HCT116 (cell line): ENCODE results near the gene FAXDC2. TPM values are rescaled to one million over a fixed set of nuclear protein-coding genes. Genes with fewer than 3 reads are reported as not detected.

Source experiments
- ATAC-seq: fragments of 200-7000 bp; cut with Tn5 transposase; 2 replicates; pipeline ENCODE4 v1.9.1; 2020; ENCODE audit warnings: mild to moderate bottlenecking, moderate library complexity
- BruUV-seq: library from RNA; stranded (reverse); fragments of 400-500 nt; replicated peaks from 2 replicates; lab custom pipeline; 2021; lab: Mats Ljungman, UMichigan
- CTCF ChIA-PET: fragments of 300-600 bp; sonication (Branson Sonifier 250); formaldehyde crosslinking; loops from one replicate; lab custom pipeline; 2021; ENCODE audit warnings: antibody characterized with exemption; lab: Charles Lee
- POLR2A ChIA-PET: fragments of 300-600, 350-600 bp; sonication (Branson Sonifier 250); formaldehyde crosslinking; loops from one replicate; lab custom pipeline; 2021; ENCODE audit warnings: antibody characterized with exemption; lab: Charles Lee
- RAD21 ChIA-PET, 2 experiments: fragments of 300-600 bp; sonication (Branson Sonifier 250); formaldehyde crosslinking; loops; one replicate each; lab custom pipeline; 2023; ENCODE audit warnings: low total read pairs in 2 of 2; ENCODE audit not compliant: uncharacterized antibody in 2 of 2, unreplicated experiment in 2 of 2, low non-redundant PET in 1 of 2; lab: Charles Lee
- DNase-seq: peaks from one replicate; pipeline ENCODE4 v3.0.0-alpha.2; 2010; ENCODE audit warnings: low read depth, low spot score
- H2AFZ ChIP-seq: fragments of 200-600 bp; shearing (Covaris generic), sonication (generic); 2 replicates; pipeline ENCODE4 v1.6.1; 2017; ENCODE audit warnings: low read depth, mixed run types, mixed read lengths, antibody characterized with exemption, low read length; ENCODE audit not compliant: poor library complexity, severe bottlenecking
- H3K27ac ChIP-seq: 2 replicates; pipeline ENCODE4 v1.5.1; 2012; ENCODE audit warnings: low read depth, low read length
- H3K27me3 ChIP-seq: fragments of 200-600 bp; sonication (generic); 2 replicates; pipeline ENCODE4 v1.6.1; 2016; ENCODE audit warnings: mixed run types, low read length, mixed read lengths; ENCODE audit not compliant: insufficient read depth
- H3K36me3 ChIP-seq, 2 experiments: fragments of 200-500 bp in 1 of 2; fragments of 200-600 bp in 1 of 2; sonication (Bioruptor generic) in 1 of 2; sonication (generic) in 1 of 2; 2 replicates each; pipeline versions ENCODE4 v1.5.1 to v1.6.1; 2014 to 2016; ENCODE audit warnings: low read length in 2 of 2, inconsistent platforms in 1 of 2, mixed read lengths in 1 of 2, mixed run types in 1 of 2; ENCODE audit not compliant: insufficient read depth in 2 of 2, control insufficient read depth in 1 of 2
- H3K4me1 ChIP-seq, 2 experiments: fragments of 200-600 bp in 1 of 2; sonication (generic) in 1 of 2; 2 replicates each; pipeline versions ENCODE4 v1.5.1 to v1.6.1; 2012 to 2017; ENCODE audit warnings: low read length in 2 of 2, inconsistent platforms in 1 of 2, mild to moderate bottlenecking in 1 of 2, mixed read lengths in 1 of 2, mixed run types in 1 of 2, moderate library complexity in 1 of 2; ENCODE audit not compliant: insufficient read depth in 2 of 2, control insufficient read depth in 1 of 2
- H3K4me2 ChIP-seq: fragments of 200-600 bp; sonication (generic); 2 replicates; pipeline ENCODE4 v1.6.1; 2017; ENCODE audit warnings: mixed run types, low read length, mixed read lengths
- H3K4me3 ChIP-seq, 2 experiments: fragments of 200-600 bp in 1 of 2; sonication (generic) in 1 of 2; replicated peaks in 1 of 2; 2 replicates each; pipeline ENCODE4 v1.5.1; 2011 to 2016; ENCODE audit warnings: low read length in 2 of 2, control low read depth in 1 of 2, low read depth in 1 of 2, mild to moderate bottlenecking in 1 of 2, mixed read lengths in 1 of 2, mixed run types in 1 of 2
- H3K79me2 ChIP-seq: fragments of 200-600 bp; sonication (generic); 2 replicates; pipeline ENCODE4 v1.6.1; 2017; ENCODE audit warnings: mild to moderate bottlenecking, mixed run types, low read length, moderate library complexity, mixed read lengths; ENCODE audit not compliant: insufficient read depth
- H3K9ac ChIP-seq: fragments of 200-600 bp; sonication (generic); 2 replicates; pipeline ENCODE4 v1.6.1; 2016; ENCODE audit warnings: low read length, mixed read lengths
- H3K9me2 ChIP-seq: fragments of 200-600 bp; sonication (generic), shearing (Covaris generic); 2 replicates; pipeline ENCODE4 v1.6.1; 2017; ENCODE audit warnings: mixed run types, mild to moderate bottlenecking, moderate library complexity; ENCODE audit not compliant: insufficient read depth
- H3K9me3 ChIP-seq, 2 experiments: fragments of 200-500 bp in 1 of 2; fragments of 200-600 bp in 1 of 2; sonication (Bioruptor generic) in 1 of 2; sonication (generic) in 1 of 2; 2 replicates each; pipeline ENCODE4 v1.6.1; 2014 to 2017; ENCODE audit warnings: low read length in 2 of 2, mixed read lengths in 2 of 2, inconsistent platforms in 1 of 2, low read depth in 1 of 2, mild to moderate bottlenecking in 1 of 2, mixed run types in 1 of 2, moderate library complexity in 1 of 2; ENCODE audit not compliant: control insufficient read depth in 1 of 2, insufficient read depth in 1 of 2
- H4K20me1 ChIP-seq: fragments of 200-600 bp; sonication (generic), shearing (Covaris generic); 2 replicates; pipeline ENCODE4 v1.6.1; 2017; ENCODE audit warnings: mixed run types, mild to moderate bottlenecking, moderate library complexity; ENCODE audit not compliant: insufficient read depth
- ATF3 ChIP-seq: IDR thresholded peaks from 2 replicates; pipeline ENCODE4 v1.6.1; 2012
- CEBPB ChIP-seq: IDR thresholded peaks from 2 replicates; pipeline ENCODE4 v1.6.1; 2012; ENCODE audit warnings: low read depth
- CTCF ChIP-seq, 3 experiments: fragments of 200-600 bp in 1 of 3; sonication (generic) in 1 of 3; IDR thresholded peaks in 2 of 3; conservative IDR thresholded peaks in 1 of 3; 2 replicates each; pipeline ENCODE4 v1.5.1; 2012 to 2017; ENCODE audit warnings: low read depth in 2 of 3, low read length in 2 of 3, antibody characterized with exemption in 1 of 3, borderline replicate concordance in 1 of 3, control low read depth in 1 of 3, mild to moderate bottlenecking in 1 of 3, mixed read lengths in 1 of 3, mixed run types in 1 of 3, moderate library complexity in 1 of 3; ENCODE audit not compliant: insufficient read depth in 1 of 3
- EGR1 ChIP-seq: IDR thresholded peaks from 2 replicates; pipeline ENCODE4 v1.6.1; 2012; ENCODE audit warnings: low read depth
- EZH2 ChIP-seq: fragments of 200-600 bp; sonication (generic); IDR thresholded peaks from 2 replicates; pipeline ENCODE4 v1.6.1; 2017; ENCODE audit warnings: antibody characterized with exemption, mixed run types
- EZH2phosphoT487 ChIP-seq: fragments of 200-600 bp; IDR thresholded peaks from 2 replicates; pipeline ENCODE4 v1.6.1; 2018; ENCODE audit warnings: antibody characterized with exemption, borderline replicate concordance
- JUND ChIP-seq: IDR thresholded peaks from 2 replicates; pipeline ENCODE4 v1.6.1; 2012
- MAX ChIP-seq: IDR thresholded peaks from 2 replicates; pipeline ENCODE4 v1.6.1; 2012
- POLR2A ChIP-seq: IDR thresholded peaks from 2 replicates; pipeline ENCODE4 v1.7.0; 2011; ENCODE audit warnings: borderline replicate concordance; ENCODE audit not compliant: insufficient read depth, insufficient read length; ENCODE audit errors: extremely low read depth
- SIN3A ChIP-seq: IDR thresholded peaks from 2 replicates; pipeline ENCODE4 v1.6.1; 2012; ENCODE audit warnings: low read depth
- TCF7L2 ChIP-seq: IDR thresholded peaks from 2 replicates; pipeline ENCODE4 v1.7.0; 2011; ENCODE audit warnings: borderline replicate concordance, inconsistent platforms; ENCODE audit not compliant: insufficient read depth, insufficient read length; ENCODE audit errors: extremely low read depth
- ZBTB33 ChIP-seq: IDR thresholded peaks from 2 replicates; pipeline ENCODE4 v1.6.1; 2011; ENCODE audit warnings: mild to moderate bottlenecking, low read length, moderate library complexity; ENCODE audit not compliant: insufficient replicate concordance; ENCODE audit errors: extremely low read depth
- ZFX ChIP-seq: fragments of 450-650 bp; IDR thresholded peaks from 2 replicates; pipeline ENCODE4 v1.6.1; 2017
- ZNF274 ChIP-seq: fragments of 200-500 bp; sonication (Bioruptor generic); IDR thresholded peaks from 2 replicates; pipeline ENCODE4 v1.6.1; 2014; ENCODE audit warnings: mild to moderate bottlenecking, low read depth, low read length, inconsistent platforms
- intact Hi-C: fragments of 100-400 bp; cut with micrococcal nuclease; formaldehyde crosslinking; loops from 2 replicates; pipeline ENCODE4 v1.10.0; 2022
- total RNA-seq: library from RNA; stranded (reverse); gene quantifications from one replicate; pipeline ENCODE4 v1.2.1, GENCODE V29; 2021; ENCODE audit not compliant: unreplicated experiment

The FAXDC2 gene
- total RNA-seq, 1 experiment from 2014 or later, result 0.22 TPM

GRCh38 chr5:154893381-154893780 lies 43.0 kb upstream of the FAXDC2 start:
- Histone ChIP-seq H3K9me2 (no peaks in the 10 kb centered on the region), H3K27ac (no peak overlapping the region), H3K79me2 (no peaks in the 10 kb centered on the region), H3K4me1 (no peaks in the 10 kb centered on the region), H3K4me2 (no peak overlapping the region), H3K9ac (no peak overlapping the region), H3K9me3 (no peaks in the 10 kb centered on the region), H4K20me1 (no peaks in the 10 kb centered on the region), H2AFZ (no peak overlapping the region), H3K36me3 (peaks cover 41 to 67% of the 10 kb centered on the region in 2 experiments), H3K4me3 (no peak overlapping the region), H3K27me3 (no peaks in the 10 kb centered on the region)
- DNase-seq (no peak), ATAC-seq (no peak)
- TF ChIP-seq MAX (no peak), CEBPB (no peak), TCF7L2 (no peak), JUND (no peak), ATF3 (no peak), EZH2 (no peak), ZNF274 (no peak), EZH2phosphoT487 (no peak), EGR1 (no peak), ZBTB33 (no peak), POLR2A (no peak), SIN3A (no peak), ZFX (no peak), CTCF (IDR thresholded peaks at IDR 0.05 in 2 of 3, conservative IDR thresholded peaks at IDR 0.05 in 1 of 3; ENCODE audit: borderline replicate concordance in 1 of 3, insufficient read depth in 1 of 3, low read depth in 2 of 3, low read length in 2 of 3) (no peak)
- intact Hi-C loops, result no loop called here
- RAD21 ChIA-PET, result interaction anchor here in 1 of 2 experiments (0.7 kb wide), 1 partner anchor 231 kb away, joined by 4 read pairs; no protein-coding TSS in a partner anchor
- POLR2A ChIA-PET, result no interaction called here
- CTCF ChIA-PET, result no interaction called here
- no TSS peak for BruUV-seq
